ENCODE data around the gene HRG. TPM values are rescaled to one million over a fixed set of nuclear protein-coding genes. Genes with fewer than 3 reads are reported as not detected.

HRG gene
- total and polyA plus RNA-seq, 2 of the 8 experiments (the other 6 are each of a cell fraction or from before 2014, with no cell fraction given), result 0.03 to 0.15 TPM

DNA sequence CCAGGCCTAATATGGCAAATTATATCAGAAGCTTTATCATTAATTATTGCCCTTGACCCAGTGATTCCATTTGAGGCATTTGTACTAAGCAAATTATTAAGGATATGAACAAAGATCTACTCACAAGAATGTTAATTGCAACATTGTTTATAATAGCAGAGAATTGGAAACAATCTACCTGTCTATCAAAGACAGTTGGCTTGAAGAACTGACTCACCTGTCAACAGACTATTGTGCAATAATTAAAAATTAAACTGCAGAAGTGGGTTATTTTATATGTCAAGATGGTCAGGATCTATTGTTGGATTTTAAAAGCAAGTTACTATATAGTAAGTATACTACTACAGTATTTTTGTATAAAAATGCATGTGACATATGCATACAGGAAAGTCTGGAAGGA is 32.3 kb upstream of the HRG start:
- CTCF ChIA-PET (ENCODE audit: partially characterized antibody), result interaction anchor here (0.9 to 5.8 kb wide), 4 partner anchors 10 to 19 kb away, joined by 3 to 50 read pairs (median 4); no protein-coding TSS in a partner anchor
- H3K23ac ChIP-seq (ENCODE audit: insufficient read length), result no peak overlapping the region
- H3K9me3 ChIP-seq (ENCODE audit: insufficient read depth in 2 of 2, low read depth in 1 of 2, low read length in 1 of 2), result no peaks in the 10 kb centered on the region
- TF ChIP-seq CEBPB (IDR thresholded peaks at IDR 0.05; ENCODE audit: low read depth, low read length), result peak; percentile 71; the same call in 1 of the 2 replicates

More for the DNA sequence above, 32.3 kb upstream of the HRG start:
- no peaks in the 10 kb centered on the region for H3K79me1 ChIP-seq (ENCODE audit: low read depth, low read length)
- no peak overlapping the region for H2BK20ac ChIP-seq (ENCODE audit: low read length)
- H3K36me3 ChIP-seq (ENCODE audit: control insufficient read depth in 2 of 4, insufficient read depth in 4 of 4, low read length in 3 of 4), result no peaks in the 10 kb centered on the region
- no peak overlapping the region for H4K8ac ChIP-seq (ENCODE audit: extremely low read depth, insufficient read depth, low read length)
- H4K20me1 ChIP-seq (replicated peaks in 1 of 2; ENCODE audit: control insufficient read depth in 1 of 2, insufficient read depth in 2 of 2, low read length in 2 of 2), result no peaks in the 10 kb centered on the region
- no peak overlapping the region for H2AFZ ChIP-seq (ENCODE audit: low read length)
- FAIRE-seq, result no peak
- no peak overlapping the region for H3K4me3 ChIP-seq (ENCODE audit: extremely low read depth in 1 of 4, insufficient read depth in 2 of 4, low read depth in 3 of 4, low read length in 4 of 4)
- no peak overlapping the region for H2BK120ac ChIP-seq (replicated peaks; ENCODE audit: low read depth, low read length)
- no peak overlapping the region for H4K5ac ChIP-seq (ENCODE audit: insufficient read length, low read depth, low read length)
- H3K4ac ChIP-seq (replicated peaks; ENCODE audit: insufficient read length, low read depth, low read length), result no peak overlapping the region
- H3K79me2 ChIP-seq (ENCODE audit: control insufficient read depth in 1 of 2, insufficient read depth in 2 of 2, low read length in 2 of 2), result no peaks in the 10 kb centered on the region
- H3K27me3 ChIP-seq (replicated peaks in 1 of 4; ENCODE audit: control insufficient read depth in 3 of 4, extremely low read depth in 1 of 4, insufficient read depth in 3 of 4, low read length in 3 of 4), result no peaks in the 10 kb centered on the region
- no peaks in the 10 kb centered on the region for H3K4me1 ChIP-seq (replicated peaks in 1 of 4; ENCODE audit: control insufficient read depth in 3 of 4, insufficient read depth in 4 of 4, low read length in 3 of 4)
- H2BK5ac ChIP-seq (ENCODE audit: low read depth, low read length), result no peak overlapping the region
- no peak overlapping the region for H4K91ac ChIP-seq (replicated peaks; ENCODE audit: insufficient read length, low read length)
- no peak overlapping the region for H3K4me2 ChIP-seq (ENCODE audit: insufficient read depth in 1 of 2, low read depth in 2 of 2, low read length in 2 of 2)
- no peak overlapping the region for H3K56ac ChIP-seq (replicated peaks; ENCODE audit: insufficient read length, low read depth, low read length)
- no peak overlapping the region for H2BK12ac ChIP-seq (ENCODE audit: low read depth, low read length)
- H3K9ac ChIP-seq (replicated peaks in 1 of 4; ENCODE audit: extremely low read depth in 1 of 4, low read depth in 3 of 4, low read length in 3 of 4), result no peak overlapping the region
- H3K27ac ChIP-seq (ENCODE audit: low read depth, low read length), result no peak overlapping the region
- H2BK15ac ChIP-seq (ENCODE audit: low read length), result no peak overlapping the region
- no peak overlapping the region for H2AK5ac ChIP-seq (ENCODE audit: low read depth, low read length)
- POLR2A ChIA-PET (ENCODE audit: partially characterized antibody), result interaction anchor here (0.9 to 1.9 kb wide), 2 partner anchors 10 to 150 kb away, joined by 3 to 9 read pairs; partner anchors contain the start of gene EIF4A2
- no peak for DNase-seq (ENCODE audit: low read depth in 1 of 2, low spot score in 2 of 2)
- no peak overlapping the region for H3K18ac ChIP-seq (ENCODE audit: extremely low read depth, low read length)
- H3K14ac ChIP-seq (ENCODE audit: insufficient read length), result no peak overlapping the region
- peaks cover 2% of the 10 kb centered on the region; the same call in 1 of the 2 replicates for H3K23me2 ChIP-seq (ENCODE audit: low read depth, low read length)
